WTC11 (cell line): ENCODE data around the gene ORAI1. TPM values are rescaled to one million over a fixed set of nuclear protein-coding genes. Genes with fewer than 3 reads are reported as not detected.

Source experiments
- ATAC-seq: fragments of 200-7000 bp; cut with Tn5 transposase; 2 replicates; pipeline ENCODE4 v1.10.0; 2021; ENCODE audit warnings: mild to moderate bottlenecking, moderate library complexity
- CTCF ChIA-PET: fragments of 300-600 bp; sonication (Branson Sonifier 250); formaldehyde crosslinking; loops from one replicate; lab custom pipeline; 2021; ENCODE audit warnings: antibody characterized with exemption; lab: Charles Lee
- POLR2A ChIA-PET: fragments of 350-600 bp; sonication (Branson Sonifier 250); formaldehyde crosslinking; loops from one replicate; lab custom pipeline; 2021; ENCODE audit warnings: antibody characterized with exemption; lab: Charles Lee
- DNase-seq: peaks from one replicate; pipeline ENCODE4 v3.0.0; 2021; ENCODE audit warnings: low spot score
- H3K27ac Mint-ChIP-seq: 2 replicates; pipeline ENCODE4 v1.8.0; 2021; ENCODE audit warnings: mixed read lengths
- H3K27me3 Mint-ChIP-seq: 2 replicates; pipeline ENCODE4 v1.8.0; 2021; ENCODE audit warnings: low read depth, mild to moderate bottlenecking, moderate library complexity, mixed read lengths
- H3K36me3 Mint-ChIP-seq: 2 replicates; pipeline ENCODE4 v1.8.0; 2021; ENCODE audit warnings: mixed read lengths
- H3K4me1 Mint-ChIP-seq: 2 replicates; pipeline ENCODE4 v1.8.0; 2022; ENCODE audit warnings: mixed read lengths
- H3K4me3 Mint-ChIP-seq: 2 replicates; pipeline ENCODE4 v1.8.0; 2021; ENCODE audit warnings: mild to moderate bottlenecking, moderate library complexity, mixed read lengths
- H3K9me3 Mint-ChIP-seq: 2 replicates; pipeline ENCODE4 v1.8.0; 2021; ENCODE audit warnings: mixed read lengths
- ARID4B ChIP-seq: sonication (generic); formaldehyde crosslinking; IDR thresholded peaks from 2 replicates; pipeline ENCODE4 v1.8.0; 2023; ENCODE audit warnings: missing genetic modification reagents, mild to moderate bottlenecking, borderline replicate concordance
- ATF2 ChIP-seq: sonication (generic); formaldehyde crosslinking; IDR thresholded peaks from 2 replicates; pipeline ENCODE4 v1.8.1; 2022; ENCODE audit warnings: low read depth, missing genetic modification reagents, borderline replicate concordance
- CBFB ChIP-seq: sonication (generic); formaldehyde crosslinking; IDR thresholded peaks from 2 replicates; pipeline ENCODE4 v1.8.1; 2022; ENCODE audit warnings: mild to moderate bottlenecking, low read depth, missing genetic modification reagents
- FOXP4 ChIP-seq: sonication (generic); formaldehyde crosslinking; IDR thresholded peaks from 2 replicates; pipeline ENCODE4 v1.8.0; 2022; ENCODE audit warnings: mild to moderate bottlenecking, missing genetic modification reagents
- PRDM15 ChIP-seq: sonication (generic); formaldehyde crosslinking; IDR thresholded peaks from 2 replicates; pipeline ENCODE4 v1.8.0; 2022; ENCODE audit warnings: missing genetic modification reagents
- SMAD4 ChIP-seq: sonication (generic); formaldehyde crosslinking; IDR thresholded peaks from 2 replicates; pipeline ENCODE4 v1.8.0; 2022; ENCODE audit warnings: mild to moderate bottlenecking, missing genetic modification reagents
- SOX15 ChIP-seq: fragments of 250-450 bp; sonication (Bioruptor Pico); IDR thresholded peaks from 2 replicates; pipeline ENCODE4 v1.9.0; 2021; ENCODE audit warnings: mild to moderate bottlenecking
- TEAD1 ChIP-seq: sonication (generic); formaldehyde crosslinking; IDR thresholded peaks from 2 replicates; pipeline ENCODE4 v1.8.0; 2022; ENCODE audit warnings: mild to moderate bottlenecking, missing genetic modification reagents
- TP53 ChIP-seq: sonication (generic); formaldehyde crosslinking; IDR thresholded peaks from 2 replicates; pipeline ENCODE4 v1.8.1; 2023; ENCODE audit warnings: mild to moderate bottlenecking, missing genetic modification reagents
- ZNF281 ChIP-seq: sonication (generic); formaldehyde crosslinking; IDR thresholded peaks from 2 replicates; pipeline ENCODE4 v1.8.0; 2023; ENCODE audit warnings: mild to moderate bottlenecking, missing genetic modification reagents
- ZNF512 ChIP-seq: sonication (generic); formaldehyde crosslinking; IDR thresholded peaks from 2 replicates; pipeline ENCODE4 v1.8.1; 2022; ENCODE audit warnings: missing genetic modification reagents, borderline replicate concordance
- ZNF532 ChIP-seq: fragments of 250-450 bp; sonication (Bioruptor Pico); IDR thresholded peaks from 2 replicates; pipeline ENCODE4 v1.9.0; 2021; ENCODE audit warnings: mild to moderate bottlenecking, borderline replicate concordance
- total RNA-seq: library from RNA; stranded (reverse); gene quantifications from 3 replicates; pipeline ENCODE4 v1.2.3, GENCODE V29; 2021

Gene ORAI1
- total RNA-seq, 1 experiment from 2014 or later, result 27.7 TPM

- Mint-ChIP-seq H3K27me3 (no peaks in the 10 kb centered on the region), H3K9me3 (no peaks in the 10 kb centered on the region), H3K4me3 (peak overlapping the region; percentile 99), H3K4me1 (peaks cover 48% of the 10 kb centered on the region), H3K27ac (peak overlapping the region; percentile 99), H3K36me3 (peaks cover 28% of the 10 kb centered on the region)
- ChIA-PET POLR2A (interaction anchor here (0.5 to 6.9 kb wide), 10 partner anchors 13 to 224 kb away, joined by 3 to 73 read pairs (median 4); partner anchors contain the start of gene ORAI1), CTCF (interaction anchor here (0.6 to 6.0 kb wide), 6 partner anchors 26 to 104 kb away, joined by 3 to 61 read pairs (median 15); partner anchors contain the start of gene ORAI1)
- ATAC-seq (no peak; the same call in 1 of the 2 replicates), DNase-seq (peak; percentile 50)
- TF ChIP-seq ZNF281 (CRISPR knock-in tag) (peak; percentile 83), SMAD4 (CRISPR knock-in tag) (0 out of 2 replicates have a peak, but pooled peaks have one; percentile 60), FOXP4 (CRISPR knock-in tag) (0 out of 2 replicates have a peak, but pooled peaks have one; percentile 11), ZNF512 (no peak), SOX15 (CRISPR knock-in tag) (no peak), ATF2 (CRISPR knock-in tag) (no peak), PRDM15 (no peak), ZNF532 (CRISPR knock-in tag) (no peak), CBFB (CRISPR knock-in tag) (no peak), TEAD1 (CRISPR knock-in tag) (no peak), ARID4B (CRISPR knock-in tag) (0 out of 2 replicates have a peak, but pooled peaks have one; percentile 58), TP53 (CRISPR knock-in tag) (peak; percentile 56; the same call in 1 of the 2 replicates)
These were observed 47.8 kb upstream of the ORAI1 start for GRCh38 chr12:121578230-121579189.
